ENCODE results near the gene MUTYH. TPM values are rescaled to one million over a fixed set of nuclear protein-coding genes. Genes with fewer than 3 reads are reported as not detected.

MUTYH gene
- total and polyA plus RNA-seq, 9 of the 15 experiments (the other 6 are each of a cell fraction or from before 2014, with no cell fraction given), result 3.4 to 53.5 (median 29.0) TPM

- TF ChIP-seq CTCF (IDR thresholded peaks at IDR 0.05 in 2 of 3, conservative IDR thresholded peaks at IDR 0.05 in 1 of 3; ENCODE audit: insufficient read depth in 2 of 3, low read depth in 1 of 3, low read length in 3 of 3) (peak; percentile 83 to 96 (median 90)), CTBP1 (IDR thresholded peaks at IDR 0.05; ENCODE audit: borderline replicate concordance) (no peak; the same call in 1 of the 2 replicates), DNMT1 (IDR thresholded peaks at IDR 0.05) (no peak), ZNF395 (CRISPR knock-in tag; IDR thresholded peaks at IDR 0.05) (no peak), LCOR (CRISPR knock-in tag; IDR thresholded peaks at IDR 0.05) (no peak), DEAF1 (CRISPR knock-in tag; IDR thresholded peaks at IDR 0.05) (peak; percentile 95), CBX3 (IDR thresholded peaks at IDR 0.05; ENCODE audit: borderline replicate concordance in 1 of 2, low read length in 2 of 2) (0 out of 3 replicates have a peak, but pooled peaks of 1 of the 2 experiments have one; percentile 43), CEBPG (CRISPR knock-in tag; IDR thresholded peaks at IDR 0.05) (no peak; the same call in 1 of the 2 replicates), CEBPG (tag; conservative IDR thresholded peaks at IDR 0.05 in 1 of 2, IDR thresholded peaks at IDR 0.05 in 1 of 2) (peak in 1 of 2 experiments; percentile 46; a peak in 1 of 4 replicates), PREB (CRISPR knock-in tag; IDR thresholded peaks at IDR 0.05) (peak; percentile 75; the same call in 1 of the 2 replicates), HES1 (IDR thresholded peaks at IDR 0.05; ENCODE audit: low read depth) (no peak), MYC (IDR thresholded peaks at IDR 0.05; ENCODE audit: low read depth, low read length) (0 out of 2 replicates have a peak, but pooled peaks have one; percentile 37), MYC (CRISPR knock-in tag; IDR thresholded peaks at IDR 0.05; ENCODE audit: borderline replicate concordance, low read depth) (no peak), HNRNPL (IDR thresholded peaks at IDR 0.05; ENCODE audit: low read depth, low read length) (no peak), ILK (tag; IDR thresholded peaks at IDR 0.05; ENCODE audit: borderline replicate concordance, low read depth) (no peak), RBM15 (IDR thresholded peaks at IDR 0.05; ENCODE audit: insufficient read depth, low read length) (no peak), ZNF324 (CRISPR knock-in tag; IDR thresholded peaks at IDR 0.05) (no peak), ELF2 (CRISPR knock-in tag; IDR thresholded peaks at IDR 0.05) (0 out of 2 replicates have a peak, but pooled peaks have one; percentile 4), MAFK (IDR thresholded peaks at IDR 0.05; ENCODE audit: low read length) (peak; percentile 24; the same call in 1 of the 2 replicates)
Observed at GRCh38 chr1:45299981-45300668, 40.1 kb downstream of the MUTYH start (continued).

All from K562 (cell line).